Endothelial cell of umbilical vein (primary cell): ENCODE data around the gene C3orf20.

Source experiments
- CTCF ChIP-seq, 2 donors: IDR thresholded peaks; 1 replicate in 1 of 2; 2 replicates in 1 of 2; pipeline ENCODE4 v1.5.1; 2011; ENCODE audit warnings: low read length in 2 of 2, mild to moderate bottlenecking in 2 of 2, moderate library complexity in 2 of 2, control low read depth in 1 of 2, inconsistent platforms in 1 of 2, low read depth in 1 of 2; ENCODE audit not compliant: insufficient read depth in 1 of 2; ENCODE audit errors: extremely low read depth in 1 of 2
- EZH2 ChIP-seq: IDR thresholded peaks from 2 replicates; pipeline ENCODE4 v1.6.1; 2012; ENCODE audit warnings: borderline replicate concordance, low read depth, mild to moderate bottlenecking, moderate library complexity, low read length, inconsistent platforms; ENCODE audit not compliant: severe bottlenecking
- FOS ChIP-seq: IDR thresholded peaks from 2 replicates; pipeline ENCODE4 v1.6.1; 2011; ENCODE audit warnings: mild to moderate bottlenecking, low read length, moderate library complexity, borderline replicate concordance; ENCODE audit not compliant: insufficient read depth
- MAX ChIP-seq: IDR thresholded peaks from 2 replicates; pipeline ENCODE4 v1.6.1; 2011; ENCODE audit not compliant: insufficient read depth, insufficient read length
- POLR2A ChIP-seq: IDR thresholded peaks from 2 replicates; pipeline ENCODE4 v1.6.1; 2012; ENCODE audit warnings: low read depth, mild to moderate bottlenecking, control low read depth, low read length
- POLR2AphosphoS5 ChIP-seq: IDR thresholded peaks from 2 replicates; pipeline ENCODE4 v1.6.1; 2012; ENCODE audit warnings: low read depth, mild to moderate bottlenecking, control low read depth, low read length, moderate library complexity; ENCODE audit not compliant: insufficient read depth

GRCh38 chr3:14802381-14802731, 127.4 kb downstream of the C3orf20 start:
- no peak for TF ChIP-seq CTCF (IDR thresholded peaks at IDR 0.05; ENCODE audit: extremely low read depth in 1 of 2, insufficient read depth in 1 of 2, low read depth in 1 of 2, low read length in 2 of 2)
- TF ChIP-seq POLR2AphosphoS5: no peak
- no peak for TF ChIP-seq POLR2A
- TF ChIP-seq FOS: no peak
- no peak for TF ChIP-seq EZH2
- TF ChIP-seq MAX: no peak
